ENCODE results near the gene CDCA5. TPM values are rescaled to one million over a fixed set of nuclear protein-coding genes. Genes with fewer than 3 reads are reported as not detected.

The CDCA5 gene
- total RNA-seq, 2 experiments from 2014 or later = 105 to 109 TPM

DNA sequence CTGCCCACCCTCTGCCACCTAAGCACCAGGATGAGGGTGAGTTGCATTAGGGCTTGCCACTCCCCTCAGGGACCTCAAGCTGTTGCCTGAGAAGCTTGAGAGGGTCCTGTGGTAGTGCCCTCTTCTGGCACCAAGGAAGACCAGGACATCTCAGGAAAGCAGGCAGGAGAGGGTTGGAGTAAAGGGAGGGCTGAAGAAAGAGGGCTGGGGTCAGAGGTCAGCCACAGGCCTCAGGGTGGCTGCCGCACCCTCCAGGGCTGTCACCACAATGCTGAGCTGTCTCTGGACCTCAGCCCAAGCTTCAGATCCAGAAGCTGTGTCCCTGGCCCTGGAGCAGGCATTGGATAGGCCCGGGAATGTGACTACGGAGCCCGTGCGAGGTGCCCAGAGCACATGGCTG lies 38.8 kb downstream of the CDCA5 start:
- peaks cover 25% of the 10 kb centered on the region for H3K36me3 Mint-ChIP-seq (ENCODE audit: low read depth)
- CTCF ChIA-PET = interaction anchor here (0.9 to 1.2 kb wide), 3 partner anchors 31 to 66 kb away, joined by 3 to 4 read pairs (median 3); partner anchors contain the start of gene ARL2
- DNase-seq = no peak
- H3K27ac Mint-ChIP-seq = no peak overlapping the region
- POLR2A ChIA-PET = no interaction called here
- no peaks in the 10 kb centered on the region for H3K9me3 Mint-ChIP-seq
- H3K4me1 Mint-ChIP-seq = peaks cover 52% of the 10 kb centered on the region
- H3K27me3 Mint-ChIP-seq = no peaks in the 10 kb centered on the region
- H3K4me3 Mint-ChIP-seq = no peak overlapping the region

DNA sequence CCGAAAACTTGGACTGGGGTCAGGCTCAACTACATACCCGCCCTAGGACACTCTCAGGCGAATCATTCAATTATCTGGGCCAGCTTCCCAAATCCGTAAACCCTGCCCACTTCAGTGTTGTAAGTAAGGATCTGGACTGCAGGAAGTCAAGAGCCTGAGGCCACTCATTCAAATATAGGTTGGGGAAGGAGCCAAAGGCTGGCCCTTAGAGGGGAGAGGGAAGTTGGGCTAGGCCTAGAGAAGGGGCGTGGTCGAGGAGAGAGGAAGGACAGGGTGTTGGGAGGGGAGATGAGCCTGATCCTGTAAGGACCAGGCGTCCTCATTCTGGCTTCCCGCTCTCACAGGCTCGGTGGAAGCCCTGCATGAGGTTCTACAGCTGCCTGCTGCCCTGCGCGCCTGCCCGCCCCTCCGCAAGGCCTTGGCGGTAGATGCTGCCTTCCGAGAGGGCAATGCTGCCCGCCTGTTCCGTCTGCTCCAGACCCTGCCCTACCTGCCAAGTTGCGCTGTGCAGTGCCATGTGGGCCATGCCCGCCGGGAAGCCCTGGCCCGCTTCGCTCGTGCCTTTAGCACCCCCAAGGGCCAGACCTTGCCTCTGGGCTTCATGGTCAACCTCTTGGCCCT lies 39.8 kb downstream of the CDCA5 start:
- Mint-ChIP-seq H3K4me1 (peaks cover 57% of the 10 kb centered on the region), H3K27ac (no peak overlapping the region), H3K36me3 (ENCODE audit: low read depth) (peaks cover 25% of the 10 kb centered on the region), H3K4me3 (no peak overlapping the region), H3K9me3 (no peaks in the 10 kb centered on the region), H3K27me3 (no peaks in the 10 kb centered on the region)
- ChIA-PET POLR2A (no interaction called here), CTCF (interaction anchor here (3.9 kb wide), 1 partner anchor 30 kb away, joined by 13 read pairs; the partner anchor contains the start of gene ARL2)
- DNase-seq = no peak

DNA sequence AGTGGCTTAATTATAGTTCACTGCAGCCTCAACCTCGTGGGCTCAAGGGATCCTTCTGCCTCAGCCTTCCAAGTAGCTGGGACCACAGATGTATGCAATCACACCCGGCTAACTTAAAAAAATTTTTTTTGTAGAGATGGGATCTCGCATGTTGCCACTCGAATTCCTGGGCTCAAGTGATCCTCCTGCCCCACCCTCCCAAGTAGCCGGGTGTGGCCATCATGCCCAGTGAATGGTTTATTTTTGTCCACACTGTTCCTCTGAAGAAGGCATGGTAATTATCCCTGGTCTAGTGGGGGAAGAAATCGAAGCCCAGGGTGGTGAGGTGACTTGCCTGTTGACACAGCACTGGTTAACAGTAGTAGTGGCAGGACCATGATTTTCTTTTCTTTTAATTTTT lies 40.9 kb downstream of the CDCA5 start:
- Mint-ChIP-seq H3K27me3 (no peaks in the 10 kb centered on the region), H3K27ac (no peak overlapping the region), H3K36me3 (ENCODE audit: low read depth) (peaks cover 24% of the 10 kb centered on the region), H3K4me3 (peak overlapping the region; percentile 85), H3K4me1 (peaks cover 51% of the 10 kb centered on the region), H3K9me3 (no peaks in the 10 kb centered on the region)
- POLR2A ChIA-PET = no interaction called here
- DNase-seq = no peak
- CTCF ChIA-PET = interaction anchor here (3.9 kb wide), 1 partner anchor 28 kb away, joined by 13 read pairs; the partner anchor contains the start of gene ARL2

DNA sequence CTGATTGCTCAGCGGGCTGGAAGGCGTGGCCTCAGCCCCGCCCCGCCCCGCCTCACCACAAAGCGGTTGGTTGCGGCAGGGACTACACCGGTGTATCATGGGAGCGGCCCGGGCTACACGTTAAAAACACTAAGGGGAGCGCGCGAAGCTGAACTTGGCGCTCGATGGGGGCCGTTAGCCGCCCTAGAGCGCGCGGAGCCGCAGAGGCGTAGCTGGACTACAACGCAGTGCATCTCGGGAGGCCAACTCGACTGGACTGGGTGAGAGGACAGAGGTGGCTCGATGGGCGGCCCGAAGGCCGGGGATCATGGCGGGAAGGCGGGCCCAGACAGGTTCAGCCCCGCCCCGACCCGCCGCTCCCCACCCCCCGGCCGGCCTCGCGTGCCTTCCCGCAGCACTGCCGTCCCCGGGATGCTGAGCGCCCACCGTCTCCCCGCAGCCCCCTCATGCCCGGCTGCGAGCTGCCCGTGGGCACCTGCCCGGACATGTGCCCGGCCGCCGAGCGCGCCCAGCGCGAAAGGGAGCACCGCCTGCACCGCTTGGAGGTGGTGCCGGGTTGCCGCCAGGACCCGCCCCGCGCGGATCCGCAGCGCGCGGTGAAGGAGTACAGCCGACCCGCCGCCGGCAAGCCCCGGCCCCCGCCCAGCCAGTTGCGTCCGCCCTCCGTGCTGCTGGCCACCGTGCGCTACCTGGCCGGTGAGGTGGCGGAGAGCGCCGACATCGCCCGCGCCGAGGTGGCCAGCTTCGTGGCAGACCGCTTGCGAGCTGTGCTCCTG lies 42.8 kb downstream of the CDCA5 start, which contains the start of gene SAC3D1:
Gene SAC3D1, plus strand, starts transcription at position 364 of the 776 bp plus-strand sequence. Its CDS starts 83 bp downstream, at position 447.
- Mint-ChIP-seq H3K36me3 (ENCODE audit: low read depth) (peaks cover 20% of the 10 kb centered on the region), H3K9me3 (no peaks in the 10 kb centered on the region), H3K27me3 (no peaks in the 10 kb centered on the region), H3K4me3 (peak within 1 kb of the TSS; percentile 90), H3K4me1 (peaks cover 34% of the 10 kb centered on the region), H3K27ac (peak within 1 kb of the TSS; percentile 98)
- peak; percentile 95 for DNase-seq
- POLR2A ChIA-PET = interaction anchor here (0.5 to 0.9 kb wide), 2 partner anchors 262 to 274 kb away, joined by 3 read pairs; no protein-coding TSS in a partner anchor
- CTCF ChIA-PET = interaction anchor here (0.6 to 3.9 kb wide), 9 partner anchors 12 to 417 kb away, joined by 3 to 13 read pairs (median 3); partner anchors contain the start of genes ARL2, SNX15 and ZNHIT2

DNA sequence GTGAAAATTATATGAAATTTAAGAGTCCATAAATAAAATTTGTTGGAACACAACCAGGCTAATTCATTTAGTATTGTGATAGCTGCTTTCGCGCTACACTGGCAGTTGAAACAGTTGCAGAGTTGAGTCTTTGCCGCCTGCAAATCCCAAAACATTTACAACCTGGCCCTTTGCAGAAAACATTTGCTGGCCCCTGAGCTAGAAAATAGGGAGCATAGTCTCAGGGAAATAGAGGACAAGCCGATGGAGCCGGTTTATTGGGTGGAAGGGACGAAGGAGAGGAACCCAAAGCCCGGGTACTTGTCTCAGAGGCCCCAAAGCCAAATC lies 43.4 kb downstream of the CDCA5 start:
- no peak for DNase-seq
- Mint-ChIP-seq H3K36me3 (ENCODE audit: low read depth) (peaks cover 20% of the 10 kb centered on the region), H3K27me3 (no peaks in the 10 kb centered on the region), H3K4me3 (peak overlapping the region; percentile 90), H3K9me3 (no peaks in the 10 kb centered on the region), H3K27ac (peak overlapping the region; percentile 98), H3K4me1 (peaks cover 33% of the 10 kb centered on the region)
- ChIA-PET CTCF (interaction anchor here (0.6 to 3.9 kb wide), 8 partner anchors 11 to 417 kb away, joined by 3 to 13 read pairs (median 4); partner anchors contain the start of genes ARL2, SNX15 and ZNHIT2), POLR2A (interaction anchor here (0.9 kb wide), 1 partner anchor 275 kb away, joined by 3 read pairs; no protein-coding TSS in a partner anchor)

DNA sequence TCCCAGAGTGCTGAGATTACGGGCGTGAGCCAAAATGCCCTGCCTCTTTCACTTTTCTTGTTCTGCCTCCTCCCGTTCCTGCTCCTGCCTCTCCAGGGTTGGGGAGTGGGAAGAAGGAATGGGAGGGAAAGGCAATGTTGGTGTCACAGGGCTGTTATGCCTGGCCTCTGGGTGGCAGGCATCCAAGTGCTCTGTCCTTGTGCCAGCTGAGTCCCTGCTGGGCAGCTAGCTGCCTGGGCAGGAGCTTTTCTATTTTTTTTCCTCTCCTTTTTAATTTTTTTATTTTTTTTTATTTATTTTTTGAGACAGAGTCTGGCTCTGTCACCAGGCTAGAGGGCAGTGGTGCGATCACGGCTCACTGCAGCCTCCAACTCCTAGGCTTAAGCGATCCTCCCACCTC lies 46.9 kb downstream of the CDCA5 start:
- no peak for DNase-seq
- H3K27me3 Mint-ChIP-seq = no peaks in the 10 kb centered on the region
- peaks cover 12% of the 10 kb centered on the region for H3K4me1 Mint-ChIP-seq
- H3K27ac Mint-ChIP-seq = no peak overlapping the region
- CTCF ChIA-PET = interaction anchor here (0.6 to 3.7 kb wide), 3 partner anchors 11 to 216 kb away, joined by 4 to 16 read pairs (median 6); partner anchors contain the start of genes SNX15 and TM7SF2
- no peaks in the 10 kb centered on the region for H3K9me3 Mint-ChIP-seq
- no peak overlapping the region for H3K4me3 Mint-ChIP-seq
- POLR2A ChIA-PET = interaction anchor here (0.7 kb wide), 1 partner anchor 13 kb away, joined by 4 read pairs; no protein-coding TSS in a partner anchor
- H3K36me3 Mint-ChIP-seq (ENCODE audit: low read depth) = peaks cover 2% of the 10 kb centered on the region

DNA sequence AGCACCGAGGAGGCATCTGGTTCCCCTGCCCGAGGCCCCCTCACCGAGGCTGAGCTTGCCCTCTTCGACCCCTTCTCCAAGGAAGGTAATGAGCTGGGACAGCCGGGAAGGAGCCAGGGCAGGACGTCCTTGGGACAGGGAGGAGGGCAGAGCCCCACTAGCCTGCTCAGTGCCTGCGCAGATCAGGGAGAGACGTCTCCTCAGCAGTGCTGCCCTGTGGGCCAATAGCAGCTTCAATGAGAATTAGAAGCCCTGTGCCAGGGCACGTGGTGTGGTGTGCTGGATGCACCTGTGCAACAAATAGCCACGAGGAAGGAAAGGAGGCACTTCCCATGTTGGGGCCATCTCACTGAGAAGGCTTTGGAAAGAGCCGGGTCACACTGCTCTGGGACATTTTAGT lies 48.3 kb downstream of the CDCA5 start:
- Mint-ChIP-seq H3K36me3 (ENCODE audit: low read depth) (peaks cover 2% of the 10 kb centered on the region), H3K27ac (no peak overlapping the region)
- CTCF ChIA-PET = interaction anchor here (0.6 to 3.7 kb wide), 3 partner anchors 10 to 65 kb away, joined by 3 to 16 read pairs (median 3); partner anchors contain the start of gene SNX15

DNA sequence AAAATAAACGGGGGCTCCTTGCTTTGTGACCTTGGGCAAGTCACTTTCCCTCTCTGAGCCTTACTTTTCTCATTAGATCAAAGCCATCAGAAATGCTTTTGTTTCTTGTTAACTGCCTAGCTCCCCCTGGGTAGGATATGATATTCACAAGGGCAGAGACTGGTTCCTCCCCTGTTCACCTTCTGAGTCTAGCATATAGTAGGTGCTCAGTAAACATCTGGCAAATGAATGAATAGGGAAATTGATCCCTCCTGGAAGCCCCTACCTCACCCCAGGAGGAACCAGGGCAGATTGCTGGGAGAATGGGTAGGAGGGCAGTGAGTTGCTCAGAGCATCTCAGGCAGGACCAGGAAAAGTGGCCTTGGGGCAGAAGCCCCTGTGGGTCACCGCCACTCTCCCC lies 49.4 kb downstream of the CDCA5 start:
- H3K4me1 Mint-ChIP-seq = no peaks in the 10 kb centered on the region
- no peaks in the 10 kb centered on the region for H3K9me3 Mint-ChIP-seq
- peaks cover 2% of the 10 kb centered on the region for H3K36me3 Mint-ChIP-seq (ENCODE audit: low read depth)
- ChIA-PET CTCF (interaction anchor here (0.5 to 1.3 kb wide), 2 partner anchors 19 to 298 kb away, joined by 4 to 6 read pairs; no protein-coding TSS in a partner anchor), POLR2A (no interaction called here)
- H3K27ac Mint-ChIP-seq = no peak overlapping the region
- no peak for DNase-seq
- no peaks in the 10 kb centered on the region for H3K27me3 Mint-ChIP-seq
- H3K4me3 Mint-ChIP-seq = no peak overlapping the region

More for the DNA sequence above, 48.3 kb downstream of the CDCA5 start:
- POLR2A ChIA-PET = no interaction called here
- Mint-ChIP-seq H3K27me3 (no peaks in the 10 kb centered on the region), H3K4me3 (no peak overlapping the region), H3K4me1 (peaks cover 7% of the 10 kb centered on the region), H3K9me3 (no peaks in the 10 kb centered on the region)
- no peak for DNase-seq

DNA sequence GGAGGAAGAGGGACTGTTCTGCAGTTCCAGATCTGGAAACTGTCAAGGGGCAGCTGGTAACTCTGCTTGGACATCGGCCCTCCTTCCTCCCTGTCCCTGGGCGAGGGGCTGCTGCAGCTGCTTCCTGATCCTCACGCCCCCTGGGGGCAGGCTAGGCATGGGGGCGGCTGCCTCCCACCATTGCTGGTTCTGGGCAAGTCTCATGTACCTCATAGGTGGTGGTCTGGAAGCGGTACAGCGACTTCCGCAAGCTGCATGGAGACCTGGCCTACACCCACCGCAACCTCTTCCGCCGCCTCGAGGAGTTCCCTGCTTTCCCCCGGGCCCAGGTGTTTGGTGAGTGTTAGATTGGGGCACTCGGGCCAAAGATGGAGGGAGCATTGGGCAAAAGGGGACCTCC lies 51.6 kb downstream of the CDCA5 start:
- DNase-seq = no peak
- Mint-ChIP-seq H3K36me3 (ENCODE audit: low read depth) (peaks cover 2% of the 10 kb centered on the region), H3K4me1 (peaks cover 15% of the 10 kb centered on the region), H3K9me3 (no peaks in the 10 kb centered on the region), H3K27ac (no peak overlapping the region), H3K27me3 (no peaks in the 10 kb centered on the region), H3K4me3 (no peak overlapping the region)
- ChIA-PET CTCF (interaction anchor here (0.6 kb wide), 1 partner anchor 1820 kb away, joined by 3 read pairs; no protein-coding TSS in a partner anchor), POLR2A (no interaction called here)

Small RNA genes within 50 kb of the gene (microRNA-seq; reads per million reads assigned to microRNA genes)
- not detected for gene MIR6751 (ENCODE audit: borderline microRNAs expressed, borderline replicate concordance)

Other genes with a start within 250 kb of the CDCA5 start
- gene CDC42BPG, start 239.4 kb downstream of the CDCA5 start, total RNA-seq = 1 to 10 TPM in 1 of 2 experiments, under 1 TPM in 1; 0.42 to 1.3 TPM
- 100 to 1,000 TPM; 131 to 149 TPM for gene EHD1, start 205.4 kb downstream of the CDCA5 start, total RNA-seq
- gene ATG2A, start 166.8 kb downstream of the CDCA5 start, total RNA-seq = 10 to 100 TPM; 23.0 to 25.7 TPM
- gene PPP2R5B, start 159.4 kb downstream of the CDCA5 start, total RNA-seq = 10 to 100 TPM; 12.0 to 13.7 TPM
- gene GPHA2, start 148.1 kb downstream of the CDCA5 start, total RNA-seq = not detected
- under 1 TPM; 0.20 to 0.54 TPM for gene MAJIN, start 111.9 kb downstream of the CDCA5 start, total RNA-seq
- under 1 TPM in 1 of 2 experiments, not detected in 1; 0.10 TPM for gene BATF2, start 87.1 kb downstream of the CDCA5 start, total RNA-seq
- 10 to 100 TPM; 62.4 to 65.3 TPM for gene ARL2, start 69.9 kb downstream of the CDCA5 start, total RNA-seq
- 10 to 100 TPM; 28.3 to 34.8 TPM for gene SNX15, start 56.6 kb downstream of the CDCA5 start, total RNA-seq
- gene SAC3D1, start 42.8 kb downstream of the CDCA5 start, total RNA-seq = 10 to 100 TPM; 35.9 to 40.5 TPM
- gene NAALADL1, start 25.5 kb downstream of the CDCA5 start, total RNA-seq = 1 to 10 TPM; 6.3 to 7.3 TPM
- 10 to 100 TPM; 27.2 to 29.8 TPM for gene ZFPL1, start 182 bp upstream of the CDCA5 start, total RNA-seq
- 100 to 1,000 TPM; 146 to 148 TPM for gene VPS51, start 12.2 kb upstream of the CDCA5 start, total RNA-seq
- 10 to 100 TPM; 26.1 to 27.7 TPM for gene TM7SF2, start 27.8 kb upstream of the CDCA5 start, total RNA-seq
- gene ZNHIT2, start 33.7 kb upstream of the CDCA5 start, total RNA-seq = 1 to 10 TPM; 8.6 to 9.9 TPM
- gene FAU, start 38.1 kb upstream of the CDCA5 start, total RNA-seq = 1,000 to 10,000 TPM; 1,051 to 1,116 TPM
- gene MRPL49, start 38.3 kb upstream of the CDCA5 start, total RNA-seq = 10 to 100 TPM; 49.5 to 55.4 TPM
- 10 to 100 TPM; 40.5 to 42.2 TPM for gene SYVN1, start 50.5 kb upstream of the CDCA5 start, total RNA-seq
- not detected for gene SPDYC, start 86.2 kb upstream of the CDCA5 start, total RNA-seq
- gene CAPN1, start 97.9 kb upstream of the CDCA5 start, total RNA-seq = 100 to 1,000 TPM; 192 to 207 TPM
- 10 to 100 TPM; 47.7 to 55.2 TPM for gene POLA2, start 177.9 kb upstream of the CDCA5 start, total RNA-seq
- gene CDC42EP2, start 230.8 kb upstream of the CDCA5 start, total RNA-seq = under 1 TPM; 0.25 to 0.67 TPM
- gene DPF2, start 249.8 kb upstream of the CDCA5 start, total RNA-seq = 10 to 100 TPM; 61.1 to 75.6 TPM